ENCODE results near the gene RAD23B.

RAD23B gene

GRCh38 chr9:107355394-107355793 is 72.3 kb downstream of the RAD23B start:
- H3K4me3 ChIP-seq (ENCODE audit: low read depth, low read length) = no peak overlapping the region
- in situ Hi-C loops (cut with HindIII; ENCODE audit: low pct_ligation_motif_present, low sequenced_read_pairs) = no loop called here
- no peak overlapping the region for H3K27ac ChIP-seq
- no peaks in the 10 kb centered on the region for H3K27me3 ChIP-seq (replicated peaks)
- no peaks in the 10 kb centered on the region for H3K36me3 ChIP-seq (replicated peaks)
- DNase-seq = no peak
- TF ChIP-seq CTCF (IDR thresholded peaks at IDR 0.05; ENCODE audit: low read depth, low read length, missing control alignments) = no peak

- in situ Hi-C loops (cut with HindIII; ENCODE audit: low pct_ligation_motif_present, low sequenced_read_pairs) = no loop called here
- Histone ChIP-seq H3K4me3 (ENCODE audit: low read depth, low read length) (no peak overlapping the region), H3K27ac (no peak overlapping the region), H3K27me3 (replicated peaks) (no peaks in the 10 kb centered on the region), H3K36me3 (replicated peaks) (no peaks in the 10 kb centered on the region)
- no peak for DNase-seq
- TF ChIP-seq CTCF (IDR thresholded peaks at IDR 0.05; ENCODE audit: low read depth, low read length, missing control alignments) = no peak
Observed at GRCh38 chr9:107358986-107359385, 75.9 kb downstream of the RAD23B start.

GRCh38 chr9:107360098-107360497 is 77.0 kb downstream of the RAD23B start:
- in situ Hi-C loops (cut with HindIII; ENCODE audit: low pct_ligation_motif_present, low sequenced_read_pairs) = no loop called here
- H3K27ac ChIP-seq = no peak overlapping the region
- H3K27me3 ChIP-seq (replicated peaks) = no peaks in the 10 kb centered on the region
- no peak for DNase-seq
- no peak overlapping the region for H3K4me3 ChIP-seq (ENCODE audit: low read depth, low read length)
- H3K36me3 ChIP-seq (replicated peaks) = no peaks in the 10 kb centered on the region
- TF ChIP-seq CTCF (IDR thresholded peaks at IDR 0.05; ENCODE audit: low read depth, low read length, missing control alignments) = no peak

GRCh38 chr9:107361816-107362215 is 78.7 kb downstream of the RAD23B start:
- H3K36me3 ChIP-seq (replicated peaks) = no peaks in the 10 kb centered on the region
- H3K27ac ChIP-seq = no peak overlapping the region
- no peak overlapping the region for H3K4me3 ChIP-seq (ENCODE audit: low read depth, low read length)
- no peak for DNase-seq
- in situ Hi-C loops (cut with HindIII; ENCODE audit: low pct_ligation_motif_present, low sequenced_read_pairs) = no loop called here
- no peak for TF ChIP-seq CTCF (IDR thresholded peaks at IDR 0.05; ENCODE audit: low read depth, low read length, missing control alignments)
- H3K27me3 ChIP-seq (replicated peaks) = no peaks in the 10 kb centered on the region

- no peak for TF ChIP-seq CTCF (IDR thresholded peaks at IDR 0.05; ENCODE audit: low read depth, low read length, missing control alignments)
- no peak overlapping the region for H3K27ac ChIP-seq
- H3K27me3 ChIP-seq (replicated peaks) = no peaks in the 10 kb centered on the region
- in situ Hi-C loops (cut with HindIII; ENCODE audit: low pct_ligation_motif_present, low sequenced_read_pairs) = no loop called here
- DNase-seq = no peak
- H3K4me3 ChIP-seq (ENCODE audit: low read depth, low read length) = no peak overlapping the region
- H3K36me3 ChIP-seq (replicated peaks) = no peaks in the 10 kb centered on the region
Observed at GRCh38 chr9:107363516-107364152, 80.6 kb downstream of the RAD23B start.
